ENCODE measurements around the gene OR8K5. TPM values are rescaled to one million over a fixed set of nuclear protein-coding genes. Genes with fewer than 3 reads are reported as not detected.

OR8K5 gene
- total and polyA plus RNA-seq, 2 of the 4 experiments (the other 2 are of a cell fraction) = not detected

DNA sequence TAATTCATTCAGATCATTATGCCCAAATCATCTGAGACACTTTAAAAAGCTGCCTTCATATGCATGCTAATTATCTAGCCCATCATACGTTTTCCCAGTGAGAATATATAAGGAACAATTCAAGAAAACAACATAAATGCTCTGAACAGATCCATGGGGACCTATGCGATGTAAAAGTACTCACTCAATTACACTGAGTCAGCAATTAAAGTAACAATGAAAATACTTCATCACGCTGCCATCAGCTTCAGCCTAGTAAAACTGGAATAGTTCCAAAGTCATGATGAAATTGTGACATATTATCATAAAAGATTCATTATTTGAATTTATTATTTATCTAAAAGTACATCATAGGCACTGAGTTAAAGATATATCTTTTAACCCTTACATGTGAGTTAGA, 3.7 kb upstream of the OR8K5 start:
- in situ Hi-C loops (cut with MboI; ENCODE audit: low sequenced_read_pairs) = loop anchor here (25.0 kb wide), 1 partner anchor 527 kb away; the partner anchor contains the start of genes OR4P4 and OR4S2
- dilution Hi-C loops (cut with HindIII; ENCODE audit: low sequenced_read_pairs, unreplicated experiment) = no loop called here
- POLR2A ChIA-PET (ENCODE audit: unreplicated experiment) = no interaction called here

More for the DNA sequence above, 3.7 kb upstream of the OR8K5 start:
- Histone ChIP-seq H3K9me1 (ENCODE audit: insufficient read depth, low read length) (no peaks in the 10 kb centered on the region), H3K79me1 (ENCODE audit: low read depth in 1 of 2, low read length in 2 of 2) (no peaks in the 10 kb centered on the region), H3K4ac (ENCODE audit: low read depth, low read length) (no peak overlapping the region), H3K9me3 (ENCODE audit: control insufficient read depth, insufficient read depth, low read length) (0 out of 2 replicates have a peak, but pooled peaks cover 2% of the 10 kb centered on the region), H3K14ac (replicated peaks; ENCODE audit: low read depth, low read length) (no peak overlapping the region), H2BK20ac (ENCODE audit: low read depth, low read length) (no peak overlapping the region), H4K91ac (ENCODE audit: insufficient read depth, low read depth, low read length) (no peak overlapping the region), H3K9ac (ENCODE audit: low read depth, low read length) (no peak overlapping the region), H3K27ac (ENCODE audit: insufficient read depth, low read length) (no peak overlapping the region), H3K27me3 (ENCODE audit: control insufficient read depth, insufficient read depth, low read length) (no peaks in the 10 kb centered on the region), H4K5ac (ENCODE audit: low read depth, low read length) (no peak overlapping the region), H3K36me3 (ENCODE audit: control insufficient read depth, insufficient read depth, low read length) (no peaks in the 10 kb centered on the region), H3K56ac (ENCODE audit: extremely low read depth, insufficient read depth, low read length) (no peak overlapping the region), H2BK15ac (ENCODE audit: low read depth, low read length) (no peak overlapping the region), H3K23ac (ENCODE audit: low read depth, low read length) (no peak overlapping the region), H3K4me3 (ENCODE audit: insufficient read depth, low read depth, low read length) (no peak overlapping the region), H2BK5ac (ENCODE audit: low read depth, low read length, poor library complexity, severe bottlenecking) (no peak overlapping the region), H3K4me2 (ENCODE audit: low read depth, low read length) (no peak overlapping the region), H2AK9ac (replicated peaks; ENCODE audit: low read depth, low read length, poor library complexity) (no peak overlapping the region), H2AK5ac (ENCODE audit: low read depth, low read length) (no peak overlapping the region), H2BK120ac (ENCODE audit: low read depth, low read length) (no peak overlapping the region), H3K4me1 (ENCODE audit: control insufficient read depth, insufficient read depth, low read length) (no peaks in the 10 kb centered on the region), H4K20me1 (ENCODE audit: insufficient read depth, low read length) (no peaks in the 10 kb centered on the region), H2AFZ (replicated peaks; ENCODE audit: low read length, poor library complexity) (no peak overlapping the region), H3K18ac (ENCODE audit: low read depth, low read length) (no peak overlapping the region), H4K8ac (ENCODE audit: low read depth in 2 of 2, low read length in 2 of 2) (no peak overlapping the region)
- BruUV-seq (replicated peaks) = no TSS peak
- ATAC-seq (ENCODE audit: low read depth) = no peak
- no peak for DNase-seq
- intact Hi-C loops (cut with micrococcal nuclease) = no loop called here
- TF ChIP-seq MAFK (IDR thresholded peaks at IDR 0.05; ENCODE audit: low read depth, low read length) (peak; percentile 95), CHD1 (IDR thresholded peaks at IDR 0.05; ENCODE audit: low read depth, low read length) (no peak)
- CTCF ChIA-PET = no interaction called here
- no CpG with 5 or more reads among the region's 3 CpGs for WGBS, 2 experiments (ENCODE audit: extremely low coverage in 2 of 2, insufficient read length in 1 of 2)
